Breast epithelium (tissue), 3 donors: Measurements from ENCODE around the gene TCF7L1.

Experiments
- CTCF ChIP-seq, 3 donors: fragments of 450-650 bp; IDR thresholded peaks; one replicate each; pipeline ENCODE4 v1.5.1; 2016 to 2017; ENCODE audit warnings: antibody characterized with exemption in 3 of 3, mild to moderate bottlenecking in 3 of 3, moderate library complexity in 3 of 3
- POLR2A ChIP-seq: fragments of 450-650 bp; IDR thresholded peaks from one replicate; pipeline ENCODE4 v1.6.1; 2016; ENCODE audit warnings: antibody characterized with exemption, mild to moderate bottlenecking, moderate library complexity
- POLR2AphosphoS5 ChIP-seq, 3 donors: sonication (generic); formaldehyde crosslinking; IDR thresholded peaks; one replicate each; pipeline ENCODE4 v1.6.1; 2017; ENCODE audit warnings: antibody characterized with exemption in 3 of 3

GRCh38 chr2:85302121-85302520, 168.9 kb downstream of the TCF7L1 start:
- TF ChIP-seq CTCF (IDR thresholded peaks at IDR 0.05) = no peak
- no peak for TF ChIP-seq POLR2A
- no peak for TF ChIP-seq POLR2AphosphoS5 (IDR thresholded peaks at IDR 0.05)
